GM12878 (cell line): ENCODE results near the gene WWTR1. TPM values are rescaled to one million over a fixed set of nuclear protein-coding genes. Genes with fewer than 3 reads are reported as not detected.

Source experiments
- ATAC-seq: fragments of 200-7000 bp; cut with Tn5 transposase; 3 replicates; pipeline ENCODE4 v1.9.1; 2020; ENCODE audit warnings: mild to moderate bottlenecking, moderate library complexity
- BruUV-seq: library from RNA; stranded (reverse); fragments of 400-500 nt; replicated peaks from 2 replicates; lab custom pipeline; 2021; lab: Mats Ljungman, UMichigan
- CTCF ChIA-PET: fragments of 300-600 bp; sonication (Branson Sonifier 250); formaldehyde crosslinking; extraction: SDS; loops from one replicate; lab custom pipeline; 2021; ENCODE audit warnings: inconsistent platforms; lab: Yijun Ruan, JAX
- POLR2A ChIA-PET: fragments of 350-600 bp; formaldehyde crosslinking; extraction: SDS; loops from one replicate; lab custom pipeline; 2021; ENCODE audit warnings: inconsistent platforms; lab: Charles Lee
- RAD21 ChIA-PET: fragments of 300-600 bp; sonication (Branson Sonifier 250); formaldehyde crosslinking; loops from one replicate; lab custom pipeline; 2023; ENCODE audit warnings: antibody characterized with exemption; ENCODE audit not compliant: unreplicated experiment; lab: Charles Lee
- SMC1A ChIA-PET: fragments of 300-600 bp; sonication (Branson Sonifier 250); formaldehyde crosslinking; loops from one replicate; lab custom pipeline; 2023; ENCODE audit not compliant: unreplicated experiment, uncharacterized antibody; lab: Charles Lee
- DNase-seq: peaks from one replicate; pipeline ENCODE4 v3.0.0-alpha.2; 2011; ENCODE audit warnings: low read depth, low spot score
- FAIRE-seq: peaks from 3 replicates; lab custom pipeline; 2011; peaks lifted over from hg19 to GRCh38; lab: Jason Lieb, UNC
- H2AFZ ChIP-seq: 2 replicates; pipeline ENCODE4 v1.6.0; 2011; ENCODE audit warnings: low read depth, low read length, control low read depth; ENCODE audit not compliant: control insufficient read depth
- H3K27ac ChIP-seq: 2 replicates; pipeline ENCODE4 v1.5.1; 2011; ENCODE audit warnings: control low read depth; ENCODE audit not compliant: control insufficient read depth, insufficient read depth
- H3K27me3 ChIP-seq, 2 experiments: replicated peaks in 1 of 2; 2 replicates each; pipeline versions ENCODE4 v1.6.0 to v1.6.1; 2011; ENCODE audit warnings: low read length in 1 of 2; ENCODE audit not compliant: control insufficient read depth in 2 of 2, insufficient read depth in 2 of 2
- H3K36me3 ChIP-seq, 2 experiments: 2 replicates each; pipeline ENCODE4 v1.5.1; 2011; ENCODE audit warnings: low read length in 1 of 2; ENCODE audit not compliant: control insufficient read depth in 2 of 2, insufficient read depth in 2 of 2
- H3K4me1 ChIP-seq: 2 replicates; pipeline ENCODE4 v1.6.1; 2011; ENCODE audit warnings: mild to moderate bottlenecking, low read length, moderate library complexity, mixed read lengths; ENCODE audit not compliant: control insufficient read depth, insufficient read depth
- H3K4me2 ChIP-seq: 2 replicates; pipeline ENCODE4 v1.6.0; 2011; ENCODE audit warnings: control low read depth; ENCODE audit not compliant: control insufficient read depth, insufficient read depth
- H3K4me3 ChIP-seq: fragments of 200-600 bp; sonication (generic); 2 replicates; pipeline ENCODE4 v1.5.1; 2016
- H3K79me2 ChIP-seq: 2 replicates; pipeline ENCODE4 v1.6.0; 2011; ENCODE audit warnings: low read length; ENCODE audit not compliant: control insufficient read depth, insufficient read depth
- H3K9ac ChIP-seq: 2 replicates; pipeline ENCODE4 v1.8.0; 2011; ENCODE audit warnings: low read length, control low read depth, mixed read lengths; ENCODE audit not compliant: control insufficient read depth, insufficient read depth
- H3K9me3 ChIP-seq: replicated peaks from 3 replicates; pipeline ENCODE4 v1.5.1; 2011; ENCODE audit warnings: mild to moderate bottlenecking, low read length; ENCODE audit not compliant: control insufficient read depth, insufficient read depth
- H4K20me1 ChIP-seq: 2 replicates; pipeline ENCODE4 v1.6.0; 2011; ENCODE audit not compliant: control insufficient read depth, insufficient read depth
- ATF3 ChIP-seq: IDR thresholded peaks from 2 replicates; pipeline ENCODE4 v1.6.1; 2011; ENCODE audit warnings: low read depth, mild to moderate bottlenecking, low read length, moderate library complexity, borderline replicate concordance; ENCODE audit errors: extremely low read depth
- BRCA1 ChIP-seq: IDR thresholded peaks from 2 replicates; pipeline ENCODE4 v1.6.1; 2011; ENCODE audit warnings: low read depth, low read length, improper control_type of control experiment
- CHD1 ChIP-seq: IDR thresholded peaks from 2 replicates; pipeline ENCODE4 v1.6.1; 2012; ENCODE audit warnings: low read depth, low read length, improper control_type of control experiment
- E4F1 ChIP-seq: fragments of 450-650 bp; IDR thresholded peaks from 2 replicates; pipeline ENCODE4 v1.6.1; 2018; ENCODE audit warnings: borderline replicate concordance, mild to moderate bottlenecking; ENCODE audit not compliant: partially characterized antibody
- FOXK2 ChIP-seq: fragments of 450-650 bp; IDR thresholded peaks from 2 replicates; pipeline ENCODE4 v1.6.1; 2017; ENCODE audit warnings: mild to moderate bottlenecking, moderate library complexity
- NFIC ChIP-seq: IDR thresholded peaks from 2 replicates; pipeline ENCODE4 v1.6.1; 2012; ENCODE audit warnings: low read depth, mild to moderate bottlenecking, inconsistent platforms, low read length, moderate library complexity
- POLR2AphosphoS2 ChIP-seq: IDR thresholded peaks from 2 replicates; pipeline ENCODE4 v1.6.1; 2011; ENCODE audit warnings: low read depth, mild to moderate bottlenecking, low read length, improper control_type of control experiment, moderate library complexity
- RCOR1 ChIP-seq: conservative IDR thresholded peaks from 2 replicates; pipeline ENCODE4 v1.6.1; 2012; ENCODE audit warnings: low read depth, low read length, improper control_type of control experiment
- REST ChIP-seq: IDR thresholded peaks from 2 replicates; pipeline ENCODE4 v1.6.1; 2012; ENCODE audit warnings: mild to moderate bottlenecking, low read depth, low read length
- SMAD5 ChIP-seq: IDR thresholded peaks from 2 replicates; pipeline ENCODE4 v1.6.1; 2016; ENCODE audit warnings: antibody characterized with exemption, low read depth
- ZNF24 ChIP-seq: fragments of 450-650 bp; IDR thresholded peaks from 2 replicates; pipeline ENCODE4 v1.6.1; 2017; ENCODE audit warnings: antibody characterized with exemption, mild to moderate bottlenecking
- WGBS: methylation state at CpG from one replicate; pipeline ENCODE4 v1.1.6; 2016; ENCODE audit warnings: low lambda C conversion rate; ENCODE audit not compliant: insufficient replicate concordance, insufficient coverage; ENCODE audit errors: missing lambda C conversion rate; 5-methylcytosine and 5-hydroxymethylcytosine counted together
- in situ Hi-C: fragments of 300-500 bp; cut with MboI; formaldehyde crosslinking; loops from 9 replicates; pipeline ENCODE4 v1.14.3; 2018; ENCODE audit warnings: mixed read lengths
- intact Hi-C: fragments of 100-400 bp; cut with micrococcal nuclease; formaldehyde crosslinking; loops from one replicate; pipeline ENCODE4 v1.14.2; 2022; ENCODE audit not compliant: unreplicated experiment
- polyA plus RNA-seq, 11 experiments: library from polyadenylated mRNA; depleted of rRNA in 4 of 11; unstranded in 6 of 11; stranded (reverse) in 5 of 11; fragments of >200 nt; fragmentation: Nextera tagmentation in 4 of 11; fragmentation: Illumina TruSeq in 1 of 11; extraction: Ambion mirVana in 4 of 11; extraction: Trizol in 1 of 11; gene quantifications; 1 replicate in 1 of 11; 2 replicates in 10 of 11; pipeline versions ENCODE4 v1.2.1 to v1.2.3, GENCODE V29; 2011 to 2016; ENCODE audit warnings: inconsistent platforms in 2 of 11, missing spikeins in 2 of 11, low read depth in 1 of 11
- total RNA-seq, 4 experiments: library from RNA; depleted of rRNA in 3 of 4; stranded (reverse); fragments of >200 nt in 3 of 4; fragmentation: Illumina TruSeq in 1 of 4; extraction: Trizol in 1 of 4; gene quantifications; 2 replicates each; pipeline versions ENCODE4 v1.2.1 to v1.2.3, GENCODE V29; 2013 to 2021

Gene WWTR1
- total and polyA plus RNA-seq, 10 of the 15 experiments (the other 5 are each of a cell fraction or from before 2014, with no cell fraction given), result 2.5 to 18.5 (median 5.8) TPM

- no peak for TF ChIP-seq POLR2AphosphoS2
- no peak for TF ChIP-seq RCOR1
- no peak for TF ChIP-seq NFIC
- no peak for TF ChIP-seq CHD1
- TF ChIP-seq BRCA1, result no peak
- no peak for TF ChIP-seq FOXK2
- TF ChIP-seq ZNF24, result no peak
- no peak for TF ChIP-seq SMAD5
- Histone ChIP-seq H2AFZ (no peak overlapping the region), H3K9me3 (no peaks in the 10 kb centered on the region), H3K79me2 (no peaks in the 10 kb centered on the region), H3K27ac (no peak overlapping the region), H3K4me2 (no peak overlapping the region), H4K20me1 (no peaks in the 10 kb centered on the region), H3K27me3 (no peaks in the 10 kb centered on the region), H3K4me3 (no peak overlapping the region), H3K9ac (no peak overlapping the region), H3K4me1 (peaks cover 9% of the 10 kb centered on the region), H3K36me3 (no peaks in the 10 kb centered on the region; a peak in 2 of 4 replicates)
- in situ Hi-C loops, result no loop called here
- BruUV-seq, result no TSS peak
- ChIA-PET POLR2A (no interaction called here), SMC1A (no interaction called here), CTCF (no interaction called here), RAD21 (no interaction called here)
- WGBS, result 98% methylated on average over 4 of the region's 4 CpGs
- ATAC-seq, result no peak
- DNase-seq, result no peak
- FAIRE-seq, result no peak
- intact Hi-C loops, result no loop called here
Measured at GRCh38 chr3:149548669-149549065, 109.2 kb downstream of the WWTR1 start.

GRCh38 chr3:149547954-149548668 lies 109.7 kb downstream of the WWTR1 start:
- POLR2A ChIA-PET, result no interaction called here
- FAIRE-seq, result no peak
- BruUV-seq, result no TSS peak
- TF ChIP-seq ATF3, result no peak
- no peak for TF ChIP-seq REST
- TF ChIP-seq E4F1, result no peak

More at GRCh38 chr3:149547954-149548668, 109.7 kb downstream of the WWTR1 start:
- peaks cover 9% of the 10 kb centered on the region for H3K4me1 ChIP-seq
- ATAC-seq (no peak), DNase-seq (no peak)
- ChIA-PET SMC1A (no interaction called here), CTCF (interaction anchor here (3.1 to 3.4 kb wide), 2 partner anchors 17 to 21 kb away, joined by 12 to 17 read pairs; no protein-coding TSS in a partner anchor), RAD21 (interaction anchor here (1.6 kb wide), 1 partner anchor 18 kb away, joined by 8 read pairs; no protein-coding TSS in a partner anchor)
- no peak overlapping the region for H3K4me3 ChIP-seq
- H3K4me2 ChIP-seq, result no peak overlapping the region
- H3K27ac ChIP-seq, result no peak overlapping the region
- no peaks in the 10 kb centered on the region for H3K27me3 ChIP-seq
- H3K79me2 ChIP-seq, result no peaks in the 10 kb centered on the region
- intact Hi-C loops, result no loop called here
- WGBS, result 87% methylated on average over 13 of the region's 13 CpGs
- in situ Hi-C loops, result no loop called here
- no peak overlapping the region for H2AFZ ChIP-seq
- no peak overlapping the region for H3K9ac ChIP-seq
- no peaks in the 10 kb centered on the region for H4K20me1 ChIP-seq
- no peaks in the 10 kb centered on the region; a peak in 1 of 4 replicates for H3K36me3 ChIP-seq
- no peaks in the 10 kb centered on the region for H3K9me3 ChIP-seq
